Stomach smooth muscle (tissue), 2 donors: ENCODE measurements around the gene SMIM30.
"Not testable (repeated sequence)": the region's sequence is repeated elsewhere in the genome, so short reads cannot be mapped to it uniquely, and the experiment has no call there.

Experiments used
- H3K27ac ChIP-seq: one replicate; pipeline ENCODE4 v1.7.0; 2013; ENCODE audit warnings: mild to moderate bottlenecking, low read length, inconsistent platforms
- H3K27me3 ChIP-seq, 2 donors: one replicate each; pipeline ENCODE4 v1.7.0; 2013; ENCODE audit warnings: low read length in 2 of 2; ENCODE audit not compliant: insufficient read depth in 2 of 2, control insufficient read depth in 1 of 2
- H3K36me3 ChIP-seq, 2 donors: one replicate each; pipeline ENCODE4 v1.7.0; 2013; ENCODE audit warnings: low read length in 2 of 2; ENCODE audit not compliant: control insufficient read depth in 2 of 2, insufficient read depth in 2 of 2
- H3K4me1 ChIP-seq: one replicate; pipeline ENCODE4 v1.7.0; 2013; ENCODE audit warnings: low read length; ENCODE audit not compliant: control insufficient read depth, insufficient read depth
- H3K4me3 ChIP-seq, 2 donors: one replicate each; pipeline ENCODE4 v1.7.0; 2013; ENCODE audit warnings: low read length in 2 of 2
- H3K9ac ChIP-seq, 2 donors: one replicate each; pipeline ENCODE4 v1.7.0; 2013; ENCODE audit warnings: low read length in 2 of 2, mild to moderate bottlenecking in 1 of 2
- H3K9me3 ChIP-seq, 2 donors: one replicate each; pipeline ENCODE4 v1.7.0; 2013; ENCODE audit warnings: low read length in 2 of 2; ENCODE audit not compliant: control insufficient read depth in 2 of 2
- donor health status: healthy.
- donor health status: Pancreatic carcinoma.

Gene SMIM30

GRCh38 chr7:113140956-113141355 is 22.6 kb upstream of the SMIM30 start:
- no peaks in the 10 kb centered on the region for H3K36me3 ChIP-seq
- no peak overlapping the region for H3K27ac ChIP-seq
- no peaks in the 10 kb centered on the region for H3K4me1 ChIP-seq
- no peak overlapping the region for H3K4me3 ChIP-seq
- no peaks in the 10 kb centered on the region for H3K9me3 ChIP-seq
- H3K27me3 ChIP-seq = no peaks in the 10 kb centered on the region
- H3K9ac ChIP-seq = no peak overlapping the region

- no peaks in the 10 kb centered on the region for H3K36me3 ChIP-seq
- no peak overlapping the region for H3K4me3 ChIP-seq
- H3K27ac ChIP-seq = no peak overlapping the region
- no peaks in the 10 kb centered on the region for H3K9me3 ChIP-seq
- no peaks in the 10 kb centered on the region for H3K27me3 ChIP-seq
- H3K4me1 ChIP-seq = no peaks in the 10 kb centered on the region
- H3K9ac ChIP-seq = no peak overlapping the region
Observed at GRCh38 chr7:113137241-113137640, 18.9 kb upstream of the SMIM30 start.

- no peaks in the 10 kb centered on the region for H3K9me3 ChIP-seq
- no peaks in the 10 kb centered on the region for H3K36me3 ChIP-seq
- H3K9ac ChIP-seq = no peak overlapping the region
- H3K27ac ChIP-seq = no peak overlapping the region
- H3K4me3 ChIP-seq = no peak overlapping the region
- no peaks in the 10 kb centered on the region for H3K4me1 ChIP-seq
- H3K27me3 ChIP-seq = no peaks in the 10 kb centered on the region
Observed at GRCh38 chr7:113134025-113134424, 15.7 kb upstream of the SMIM30 start.

GRCh38 chr7:113131367-113131766 is 13.0 kb upstream of the SMIM30 start:
- Histone ChIP-seq H3K27me3 (no peaks in the 10 kb centered on the region), H3K27ac (no peak overlapping the region), H3K4me3 (no peak overlapping the region), H3K4me1 (no peaks in the 10 kb centered on the region), H3K9me3 (no peaks in the 10 kb centered on the region), H3K36me3 (no peaks in the 10 kb centered on the region), H3K9ac (no peak overlapping the region)

GRCh38 chr7:113128031-113128430 is 9.7 kb upstream of the SMIM30 start:
- H3K4me1 ChIP-seq = no peaks in the 10 kb centered on the region
- H3K36me3 ChIP-seq = no peaks in the 10 kb centered on the region
- H3K27me3 ChIP-seq = no peaks in the 10 kb centered on the region
- no peak overlapping the region for H3K27ac ChIP-seq
- no peak overlapping the region for H3K9ac ChIP-seq
- H3K4me3 ChIP-seq = no peak overlapping the region
- no peaks in the 10 kb centered on the region for H3K9me3 ChIP-seq

- Histone ChIP-seq H3K4me3 (no peak overlapping the region), H3K27me3 (no peaks in the 10 kb centered on the region), H3K36me3 (no peaks in the 10 kb centered on the region), H3K9ac (no peak overlapping the region), H3K27ac (no peak overlapping the region), H3K4me1 (no peaks in the 10 kb centered on the region), H3K9me3 (no peaks in the 10 kb centered on the region)
Observed at GRCh38 chr7:113125728-113126127, 7.4 kb upstream of the SMIM30 start.

- H3K9ac ChIP-seq = no peak overlapping the region
- H3K27me3 ChIP-seq = no peaks in the 10 kb centered on the region
- peaks cover 2% of the 10 kb centered on the region for H3K4me1 ChIP-seq
- no peaks in the 10 kb centered on the region for H3K36me3 ChIP-seq
- H3K9me3 ChIP-seq = no peaks in the 10 kb centered on the region
- no peak overlapping the region for H3K4me3 ChIP-seq
- H3K27ac ChIP-seq = no peak overlapping the region
Observed at GRCh38 chr7:113122744-113123143, 4.4 kb upstream of the SMIM30 start.

- Histone ChIP-seq H3K9me3 (no peaks in the 10 kb centered on the region), H3K27ac (no peak overlapping the region), H3K27me3 (no peaks in the 10 kb centered on the region), H3K36me3 (no peaks in the 10 kb centered on the region), H3K4me1 (peaks cover 2% of the 10 kb centered on the region), H3K9ac (no peak overlapping the region), H3K4me3 (no peak overlapping the region)
Observed at GRCh38 chr7:113120647-113121046, 2.3 kb upstream of the SMIM30 start.

- no peak overlapping the region for H3K4me3 ChIP-seq
Observed at GRCh38 chr7:113119429-113119828, 1.1 kb upstream of the SMIM30 start.

GRCh38 chr7:113117374-113117774 is 980 bp downstream of the SMIM30 start:
- not testable (repeated sequence) for H3K27me3 ChIP-seq, H3K27ac ChIP-seq, H3K9me3 ChIP-seq, H3K36me3 ChIP-seq, H3K4me1 ChIP-seq, H3K9ac ChIP-seq
- H3K4me3 ChIP-seq = peak overlapping the region; percentile 83 to 86

More at GRCh38 chr7:113119429-113119828, 1.1 kb upstream of the SMIM30 start:
- H3K9ac ChIP-seq = no peak overlapping the region
- H3K9me3 ChIP-seq = no peaks in the 10 kb centered on the region
- no peaks in the 10 kb centered on the region for H3K36me3 ChIP-seq
- H3K27me3 ChIP-seq = no peaks in the 10 kb centered on the region
- H3K27ac ChIP-seq = no peak overlapping the region
- H3K4me1 ChIP-seq = peaks cover 2% of the 10 kb centered on the region

GRCh38 chr7:113113912-113114311 is 4.4 kb downstream of the SMIM30 start:
- peaks cover under 1% of the 10 kb centered on the region for H3K4me1 ChIP-seq
- H3K4me3 ChIP-seq = no peak overlapping the region
- no peaks in the 10 kb centered on the region for H3K27me3 ChIP-seq
- H3K36me3 ChIP-seq = peaks cover 0 to 4% of the 10 kb centered on the region in 2 donors
- H3K9ac ChIP-seq = no peak overlapping the region
- H3K27ac ChIP-seq = no peak overlapping the region
- no peaks in the 10 kb centered on the region for H3K9me3 ChIP-seq
